GM23338 (cell line): Measurements from ENCODE around the gene MSN. TPM values are rescaled to one million over a fixed set of nuclear protein-coding genes. Genes with fewer than 3 reads are reported as not detected.

Experiments used
- ATAC-seq: fragments of 200-7000 bp; cut with Tn5 transposase; 3 replicates; pipeline ENCODE4 v1.9.1; 2020
- DNase-seq: peaks from one replicate; pipeline ENCODE4 v3.0.0-alpha.2; 2015; ENCODE audit warnings: low spot score
- H2AFZ ChIP-seq: fragments of 200-600 bp; sonication (generic); 2 replicates; pipeline ENCODE4 v1.8.0; 2016; ENCODE audit warnings: antibody characterized with exemption, mild to moderate bottlenecking, moderate library complexity
- H3F3A ChIP-seq: fragments of 200-600 bp; sonication (generic); replicated peaks from 2 replicates; pipeline ENCODE4 v1.8.0; 2017; ENCODE audit warnings: antibody characterized with exemption, mixed run types, low read depth
- H3K27ac ChIP-seq: fragments of 200-600 bp; sonication (generic); 2 replicates; pipeline ENCODE4 v1.6.1; 2016; ENCODE audit warnings: low read depth
- H3K27me3 ChIP-seq: fragments of 200-600 bp; sonication (generic); 2 replicates; pipeline ENCODE4 v1.8.0; 2016; ENCODE audit warnings: mild to moderate bottlenecking, mixed run types, moderate library complexity; ENCODE audit not compliant: insufficient read depth
- H3K36me3 ChIP-seq: fragments of 200-600 bp; sonication (generic); 2 replicates; pipeline ENCODE4 v1.8.0; 2016; ENCODE audit warnings: mild to moderate bottlenecking; ENCODE audit not compliant: insufficient read depth
- H3K4me1 ChIP-seq: fragments of 200-600 bp; sonication (generic); 2 replicates; pipeline ENCODE4 v1.8.0; 2016; ENCODE audit warnings: mild to moderate bottlenecking, moderate library complexity; ENCODE audit not compliant: insufficient read depth
- H3K4me2 ChIP-seq: fragments of 200-600 bp; sonication (generic); 2 replicates; pipeline ENCODE4 v1.7.1; 2017; ENCODE audit warnings: mixed run types
- H3K4me3 ChIP-seq: fragments of 200-600 bp; sonication (generic); 2 replicates; pipeline ENCODE4 v1.6.1; 2016; ENCODE audit warnings: mixed run types
- H3K79me2 ChIP-seq: fragments of 200-600 bp; sonication (generic); replicated peaks from 2 replicates; pipeline ENCODE4 v1.8.0; 2017; ENCODE audit warnings: mild to moderate bottlenecking; ENCODE audit not compliant: insufficient read depth
- H3K9me2 ChIP-seq: fragments of 200-600 bp; sonication (generic); 2 replicates; pipeline ENCODE4 v1.8.0; 2017; ENCODE audit not compliant: insufficient read depth
- H4K20me1 ChIP-seq: fragments of 200-600 bp; sonication (generic); replicated peaks from 2 replicates; pipeline ENCODE4 v1.8.0; 2017; ENCODE audit warnings: mild to moderate bottlenecking; ENCODE audit not compliant: insufficient read depth
- H3K27ac Mint-ChIP-seq: 2 replicates; pipeline ENCODE4 v1.8.0; 2020; ENCODE audit warnings: inconsistent platforms, mild to moderate bottlenecking, moderate library complexity, mixed read lengths
- H3K27me3 Mint-ChIP-seq: 3 replicates; pipeline ENCODE4 v1.8.0; 2022; ENCODE audit warnings: low read depth, mild to moderate bottlenecking, moderate library complexity, mixed read lengths, inconsistent platforms; ENCODE audit not compliant: insufficient read depth, poor library complexity
- H3K36me3 Mint-ChIP-seq: 3 replicates; pipeline ENCODE4 v1.8.0; 2021; ENCODE audit warnings: low read depth, mild to moderate bottlenecking, inconsistent platforms, moderate library complexity, mixed read lengths
- H3K4me1 Mint-ChIP-seq: 3 replicates; pipeline ENCODE4 v1.8.0; 2020; ENCODE audit warnings: mild to moderate bottlenecking, inconsistent platforms, mixed read lengths
- H3K4me3 Mint-ChIP-seq: 3 replicates; pipeline ENCODE4 v1.8.0; 2021; ENCODE audit warnings: moderate library complexity, mild to moderate bottlenecking, inconsistent platforms, mixed read lengths
- H3K9me3 Mint-ChIP-seq: 3 replicates; pipeline ENCODE4 v1.8.0; 2020; ENCODE audit warnings: moderate library complexity, mild to moderate bottlenecking, inconsistent platforms, mixed read lengths
- CREB1 ChIP-seq: fragments of 250-450 bp; sonication (Bioruptor Pico); IDR thresholded peaks from 2 replicates; pipeline ENCODE4 v1.5.0; 2020; ENCODE audit warnings: low read depth, mild to moderate bottlenecking, moderate library complexity
- ETS1 ChIP-seq: IDR thresholded peaks from 2 replicates; pipeline ENCODE4 v1.6.1; 2016; ENCODE audit warnings: antibody characterized with exemption
- EZH2 ChIP-seq: fragments of 200-600 bp; sonication (generic); IDR thresholded peaks from one replicate; pipeline ENCODE4 v1.8.0; 2017; ENCODE audit warnings: antibody characterized with exemption, mild to moderate bottlenecking, low read depth; ENCODE audit not compliant: unreplicated experiment
- JUNB ChIP-seq: IDR thresholded peaks from one replicate; pipeline ENCODE4 v1.6.1; 2016; ENCODE audit warnings: antibody characterized with exemption; ENCODE audit not compliant: unreplicated experiment
- NANOG ChIP-seq: IDR thresholded peaks from 2 replicates; pipeline ENCODE4 v1.6.1; 2016; ENCODE audit warnings: antibody characterized with exemption, borderline replicate concordance
- POLR2AphosphoS5 ChIP-seq: IDR thresholded peaks from 2 replicates; pipeline ENCODE4 v1.6.1; 2016; ENCODE audit warnings: antibody characterized with exemption, low read depth
- REST ChIP-seq: IDR thresholded peaks from one replicate; pipeline ENCODE4 v1.6.1; 2018; ENCODE audit warnings: antibody characterized with exemption; ENCODE audit not compliant: unreplicated experiment
- STAT1 ChIP-seq: IDR thresholded peaks from one replicate; pipeline ENCODE4 v1.6.1; 2016; ENCODE audit warnings: antibody characterized with exemption; ENCODE audit not compliant: unreplicated experiment
- ZNF114 ChIP-seq: fragments of 250-450 bp; sonication (Bioruptor Pico); IDR thresholded peaks from 2 replicates; pipeline ENCODE4 v1.5.0; 2020; ENCODE audit warnings: mild to moderate bottlenecking, moderate library complexity
- ZNF331 ChIP-seq: fragments of 250-450 bp; sonication (Bioruptor Pico); IDR thresholded peaks from 2 replicates; pipeline ENCODE4 v1.5.0; 2020; ENCODE audit warnings: low read depth, mild to moderate bottlenecking, moderate library complexity
- ZNF462 ChIP-seq: fragments of 250-450 bp; sonication (Bioruptor Pico); IDR thresholded peaks from 2 replicates; pipeline ENCODE4 v1.5.0; 2020; ENCODE audit warnings: mild to moderate bottlenecking, moderate library complexity
- polyA plus RNA-seq: library from polyadenylated mRNA; unstranded; fragments of >200 nt; fragmentation: Nextera tagmentation; extraction: Ambion mirVana; gene quantifications from 2 replicates; pipeline ENCODE4 v1.2.1, GENCODE V29; 2016
- total RNA-seq: library from RNA; depleted of rRNA; stranded (reverse); fragments of >200 nt; shearing (Covaris generic); gene quantifications from 2 replicates; pipeline ENCODE4 v1.2.3, GENCODE V29; 2014

MSN gene
- total and polyA plus RNA-seq, 2 experiments from 2014 or later = 49.2 to 120 TPM

- peaks cover 87% of the 10 kb centered on the region for H3K79me2 ChIP-seq
- H3K27me3 Mint-ChIP-seq = peaks cover 2% of the 10 kb centered on the region
- no peak overlapping the region for H3K4me3 ChIP-seq
- H3F3A ChIP-seq = no peaks in the 10 kb centered on the region
- TF ChIP-seq POLR2AphosphoS5 (no peak), CREB1 (CRISPR knock-in tag) (no peak), ZNF462 (CRISPR knock-in tag) (no peak), STAT1 (no peak), EZH2 (no peak), NANOG (no peak), ZNF114 (CRISPR knock-in tag) (no peak), JUNB (no peak), ZNF331 (CRISPR knock-in tag) (no peak), REST (no peak), ETS1 (no peak)
- H3K4me3 Mint-ChIP-seq = no peak overlapping the region
- no peak overlapping the region for H3K27ac ChIP-seq
- no peak overlapping the region for H2AFZ ChIP-seq
- ATAC-seq = no peak
- no peaks in the 10 kb centered on the region for H3K9me3 Mint-ChIP-seq
- H3K4me1 ChIP-seq = no peaks in the 10 kb centered on the region
- no peaks in the 10 kb centered on the region for H3K9me2 ChIP-seq
- H3K36me3 Mint-ChIP-seq = no peaks in the 10 kb centered on the region; the same call in 1 of the 3 replicates
- no peaks in the 10 kb centered on the region for H3K36me3 ChIP-seq
- peaks cover 20% of the 10 kb centered on the region for H3K4me1 Mint-ChIP-seq
- H4K20me1 ChIP-seq = no peaks in the 10 kb centered on the region
- H3K4me2 ChIP-seq = no peak overlapping the region
- no peaks in the 10 kb centered on the region for H3K27me3 ChIP-seq
- no peak overlapping the region for H3K27ac Mint-ChIP-seq
- DNase-seq = no peak
Observed at GRCh38 chrX:65681810-65682209, 14.4 kb downstream of the MSN start.
